Motor neuron (in vitro differentiated cells): ENCODE results near the gene PPP1R9B. TPM values are rescaled to one million over a fixed set of nuclear protein-coding genes. Genes with fewer than 3 reads are reported as not detected.

Experiments used
- ATAC-seq, 8 experiments: fragments of 200-7000 bp; cut with Tn5 transposase; replicated peaks in 6 of 8; 2 replicates each; pipeline ENCODE4 v1.8.0; 2021; ENCODE audit warnings: mild to moderate bottlenecking in 8 of 8, moderate library complexity in 8 of 8
- H3K27ac ChIP-seq, 2 donors: fragments of 250-450 bp; sonication (Bioruptor Pico); 2 replicates each; pipeline ENCODE4 v1.9.0; 2021; ENCODE audit warnings: antibody characterized with exemption in 2 of 2, mild to moderate bottlenecking in 2 of 2, moderate library complexity in 1 of 2
- H3K4me1 ChIP-seq, 2 donors: fragments of 250-450 bp; sonication (Bioruptor Pico); replicated peaks in 1 of 2; 2 replicates each; pipeline ENCODE4 v1.6.1; 2021; ENCODE audit warnings: antibody characterized with exemption in 2 of 2, mild to moderate bottlenecking in 2 of 2, moderate library complexity in 1 of 2
- H3K4me3 ChIP-seq, 5 donors: fragments of 250-450 bp; sonication (Bioruptor Pico); 2 replicates each; pipeline ENCODE4 v1.9.0; 2021; ENCODE audit warnings: antibody characterized with exemption in 5 of 5, mild to moderate bottlenecking in 5 of 5, moderate library complexity in 4 of 5
- WGBS, 10 experiments: fragments of 450-650 bp; shearing (Covaris generic); methylation state at CpG; one replicate each; pipeline ENCODE4 v1.0.0; 2022; 5-methylcytosine and 5-hydroxymethylcytosine counted together
- in situ Hi-C, 9 experiments: fragments of 400-800 bp; cut with MboI; loops; one replicate each; pipeline ENCODE4 v1.15.0; 2021; ENCODE audit warnings: low sequenced_read_pairs in 9 of 9, low pct_unique_long_range_greater_than_20kb in 2 of 9; ENCODE audit not compliant: unreplicated experiment in 9 of 9
- total RNA-seq, 8 experiments: library from RNA; unstranded; fragments of 300-600 nt; gene quantifications; 2 replicates each; pipeline versions ENCODE4 v1.2.3 to v1.2.4, GENCODE V29; 2022

The PPP1R9B gene
- total RNA-seq, 8 experiments from 2014 or later, result 19.7 to 43.3 (median 29.6) TPM

GRCh38 chr17:50168319-50168718 is 17.8 kb upstream of the PPP1R9B start:
- WGBS, 10 experiments, result 60 to 100% (median 80%) methylated on average over 1 to 3 of the region's 13 CpGs; no CpG with 5 or more reads in 5 of the 10 experiments
- peaks cover 5 to 12% of the 10 kb centered on the region in 2 donors for H3K4me1 ChIP-seq
- in situ Hi-C loops, result no loop called here
- no peak overlapping the region for H3K4me3 ChIP-seq
- no peak for ATAC-seq
- no peak overlapping the region for H3K27ac ChIP-seq

- Histone ChIP-seq H3K4me3 (no peak overlapping the region), H3K27ac (no peak overlapping the region), H3K4me1 (peaks cover under 1 to 3% of the 10 kb centered on the region in 2 donors)
- ATAC-seq, result no peak
- in situ Hi-C loops, result no loop called here
- 67% methylated on average over 1 of the region's 19 CpGs; no CpG with 5 or more reads in 9 of the 10 experiments for WGBS, 10 experiments
Measured at GRCh38 chr17:50167371-50167770, 16.9 kb upstream of the PPP1R9B start.

GRCh38 chr17:50166518-50167181 is 16.2 kb upstream of the PPP1R9B start:
- no peak for ATAC-seq
- H3K4me1 ChIP-seq, result peaks cover 4 to 6% of the 10 kb centered on the region in 2 donors
- H3K27ac ChIP-seq, result no peak overlapping the region
- no peak overlapping the region for H3K4me3 ChIP-seq
- in situ Hi-C loops, result no loop called here
- WGBS, 10 experiments, result 33 to 100% (median 89%) methylated on average over 1 to 4 of the region's 7 CpGs; no CpG with 5 or more reads in 7 of the 10 experiments

- 40 to 64% methylated on average over 2 of the region's 15 CpGs; no CpG with 5 or more reads in 8 of the 10 experiments for WGBS, 10 experiments
- in situ Hi-C loops, result no loop called here
- Histone ChIP-seq H3K4me3 (no peak within 1 kb of the TSS), H3K27ac (no peak within 1 kb of the TSS), H3K4me1 (peaks cover 5 to 6% of the 10 kb centered on the region in 2 donors)
- peak in 2 of 8 experiments; percentile 4 to 7 for ATAC-seq
Measured at GRCh38 chr17:50165867-50166517, 15.5 kb upstream of the PPP1R9B start, which contains the start of gene SGCA. Gene SGCA, plus strand, starts transcription at chr17:50166005. Its CDS starts 36 bp downstream, at chr17:50166041.

DNA sequence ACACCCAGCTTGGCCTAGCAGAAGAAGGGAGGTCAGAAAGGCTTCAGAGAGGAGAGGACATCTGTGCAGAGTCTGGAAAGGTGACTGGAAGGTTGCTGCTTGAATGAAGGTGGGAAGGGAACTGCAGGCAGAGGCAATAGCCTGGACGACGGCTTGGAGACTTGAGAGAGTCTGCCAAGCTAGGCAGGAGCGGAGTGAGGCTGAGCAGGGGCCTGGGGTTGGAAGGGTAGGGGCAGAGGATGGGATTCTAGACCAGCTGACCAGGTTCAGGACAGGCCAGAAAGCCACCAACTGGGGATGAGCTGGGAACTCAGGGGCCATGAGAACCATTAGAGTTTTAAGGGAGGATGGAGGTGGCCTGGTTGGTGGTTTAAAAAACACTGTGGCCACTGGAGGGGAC is 15.0 kb upstream of the PPP1R9B start:
- in situ Hi-C loops, result no loop called here

GRCh38 chr17:50165066-50165465 is 14.6 kb upstream of the PPP1R9B start:
- ATAC-seq, result no peak
- peaks cover 5 to 14% of the 10 kb centered on the region in 2 donors for H3K4me1 ChIP-seq
- 52 to 90% (median 84%) methylated on average over 2 to 4 of the region's 9 CpGs; no CpG with 5 or more reads in 6 of the 10 experiments for WGBS, 10 experiments
- H3K4me3 ChIP-seq, result no peak overlapping the region
- in situ Hi-C loops, result no loop called here
- H3K27ac ChIP-seq, result no peak overlapping the region

More for the DNA sequence above, 15.0 kb upstream of the PPP1R9B start:
- no peak overlapping the region for H3K27ac ChIP-seq
- no peak for ATAC-seq
- peaks cover 5 to 10% of the 10 kb centered on the region in 2 donors for H3K4me1 ChIP-seq
- 29 to 84% (median 67%) methylated on average over 1 to 3 of the region's 3 CpGs; no CpG with 5 or more reads in 5 of the 10 experiments for WGBS, 10 experiments
- no peak overlapping the region for H3K4me3 ChIP-seq

- in situ Hi-C loops, result no loop called here
- no peak overlapping the region for H3K4me3 ChIP-seq
- no peak for ATAC-seq
- 80 to 100% (median 100%) methylated on average over 1 of the region's 2 CpGs; no CpG with 5 or more reads in 4 of the 10 experiments for WGBS, 10 experiments
- H3K4me1 ChIP-seq, result peaks cover 5 to 18% of the 10 kb centered on the region in 2 donors
- H3K27ac ChIP-seq, result no peak overlapping the region
Measured at GRCh38 chr17:50164697-50164988, 14.2 kb upstream of the PPP1R9B start.

DNA sequence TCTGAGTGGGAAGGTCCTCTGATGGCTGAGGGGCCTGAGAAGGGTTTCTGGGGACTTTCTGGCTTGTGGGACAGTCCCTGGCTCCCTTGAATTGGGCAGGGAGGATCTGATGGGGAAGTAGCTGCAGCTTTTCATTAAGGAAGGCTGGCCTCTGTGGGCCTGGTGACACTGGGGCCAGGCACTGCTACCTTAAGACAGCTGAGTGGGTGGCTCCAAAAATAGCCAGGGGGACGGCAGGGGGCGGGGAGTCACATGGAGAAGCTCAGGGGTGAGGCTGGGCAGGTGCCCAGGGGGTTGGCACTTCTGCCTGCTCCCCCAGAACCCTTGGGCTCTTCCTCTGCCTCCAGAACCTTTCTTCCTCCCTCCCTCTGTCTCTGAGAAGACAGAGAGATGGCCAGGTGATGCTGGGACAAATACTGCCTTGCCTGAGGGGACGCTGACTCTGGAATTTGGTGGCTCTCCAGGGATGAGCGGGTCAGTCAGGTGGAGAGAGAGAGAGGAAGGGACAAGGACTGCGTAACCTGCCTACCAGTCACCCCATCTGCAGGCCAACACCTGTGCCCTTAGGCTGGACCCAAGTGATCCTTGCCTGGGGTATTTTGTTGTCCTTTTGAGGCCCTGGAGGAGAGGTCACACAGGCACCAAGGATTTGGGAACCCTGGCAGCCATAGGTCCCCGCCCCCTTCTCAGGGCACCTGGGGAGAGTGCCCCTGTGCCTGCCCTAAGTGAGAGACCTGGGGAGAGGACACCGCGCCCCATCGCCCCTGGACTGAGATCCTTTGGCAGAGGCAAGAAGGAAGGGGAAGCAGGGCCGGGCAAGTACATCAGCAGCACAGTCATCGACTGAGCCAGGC is 13.6 kb upstream of the PPP1R9B start:
- in situ Hi-C loops, result no loop called here
- WGBS, 10 experiments, result 64 to 100% (median 83%) methylated on average over 1 to 4 of the region's 11 CpGs; no CpG with 5 or more reads in 4 of the 10 experiments

DNA sequence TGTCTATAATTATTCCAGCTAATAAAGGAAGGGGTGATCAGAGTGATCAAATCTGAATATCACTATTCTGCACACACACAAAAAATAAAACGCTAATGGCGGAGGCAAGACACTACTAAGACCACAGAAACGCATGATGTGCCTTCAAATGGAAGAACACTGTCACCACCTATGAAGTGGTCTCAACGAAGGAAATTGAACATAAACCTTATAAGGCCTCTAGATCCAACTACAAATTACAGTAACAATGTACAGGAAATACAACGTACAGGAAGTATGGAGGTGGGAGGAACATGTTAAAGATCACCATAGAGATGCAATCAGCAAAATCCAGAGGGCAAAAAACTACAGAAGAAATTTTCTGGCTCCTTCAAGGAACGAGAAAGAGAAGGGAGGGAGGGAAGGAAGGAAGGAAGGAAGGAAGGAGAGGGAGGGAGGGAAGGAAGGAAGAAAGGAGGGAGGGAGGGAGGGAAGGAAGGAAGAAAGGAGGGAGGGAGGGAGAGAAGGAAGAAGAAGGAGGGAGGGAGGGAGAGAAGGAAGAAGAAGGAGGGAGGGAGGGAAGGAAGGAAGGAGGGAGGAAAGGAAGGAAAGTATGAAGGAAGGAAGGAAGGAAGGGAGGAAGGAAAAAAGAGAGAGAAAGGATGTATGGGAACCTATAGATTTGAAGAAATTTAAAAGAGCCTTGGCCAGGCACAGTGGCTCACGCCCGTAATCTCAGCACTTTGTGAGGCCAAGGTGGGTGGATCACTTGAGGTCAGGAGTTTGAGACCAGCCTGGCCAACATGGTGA is 12.2 kb upstream of the PPP1R9B start:
- ATAC-seq, result no peak
- H3K4me3 ChIP-seq, result no peak overlapping the region
- no peak overlapping the region for H3K27ac ChIP-seq
- in situ Hi-C loops, result no loop called here
- H3K4me1 ChIP-seq, result peaks cover 5 to 18% of the 10 kb centered on the region in 2 donors
- 70 to 100% (median 87%) methylated on average over 1 to 5 of the region's 8 CpGs; no CpG with 5 or more reads in 3 of the 10 experiments for WGBS, 10 experiments

More for the DNA sequence above, 13.6 kb upstream of the PPP1R9B start:
- H3K4me3 ChIP-seq, result no peak overlapping the region
- H3K27ac ChIP-seq, result no peak overlapping the region
- no peak for ATAC-seq
- H3K4me1 ChIP-seq, result peaks cover 5 to 18% of the 10 kb centered on the region in 2 donors

DNA sequence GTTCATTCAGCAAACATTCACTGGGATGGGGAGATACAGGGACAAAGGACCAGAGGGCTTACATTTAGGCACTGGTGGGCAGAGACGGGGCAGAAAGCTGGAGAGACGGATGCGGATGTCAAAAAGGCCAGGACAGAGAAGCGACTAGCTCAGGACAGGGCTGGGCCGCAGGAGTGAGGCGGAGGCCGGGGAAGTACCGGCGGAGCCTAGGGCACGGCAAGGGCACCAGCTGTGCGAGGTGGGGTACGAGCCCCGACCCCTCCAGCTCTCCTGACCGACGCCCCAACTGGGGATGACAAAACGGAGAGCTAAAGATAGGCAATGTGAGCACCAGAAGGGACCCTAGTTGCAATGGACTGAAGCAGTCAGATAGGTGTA is 11.4 kb upstream of the PPP1R9B start:
- in situ Hi-C loops, result no loop called here
- WGBS, 10 experiments, result 0 to 90% (median 66%) methylated on average over 2 to 8 of the region's 16 CpGs; no CpG with 5 or more reads in 4 of the 10 experiments
- ATAC-seq, result peak in 1 of 8 experiments; percentile 1
- H3K4me3 ChIP-seq, result peak overlapping the region in 2 of 5 donors; percentile 35 to 40
- H3K4me1 ChIP-seq, result peaks cover 5 to 18% of the 10 kb centered on the region in 2 donors
- H3K27ac ChIP-seq, result peak overlapping the region; percentile 54 to 87

- peak overlapping the region; percentile 30 to 40 (median 35) for H3K4me3 ChIP-seq
- 0 to 9% (median 0%) methylated on average over 1 to 12 of the region's 53 CpGs; no CpG with 5 or more reads in 1 of the 10 experiments for WGBS, 10 experiments
- H3K27ac ChIP-seq, result peak overlapping the region; percentile 76 to 87
- ATAC-seq, result peak; percentile 88 to 97 (median 96)
- peaks cover 5 to 18% of the 10 kb centered on the region in 2 donors for H3K4me1 ChIP-seq
- in situ Hi-C loops, result no loop called here
Measured at GRCh38 chr17:50161023-50161910, 10.8 kb upstream of the PPP1R9B start.
